ENCODE measurements around the gene OTX2. TPM values are rescaled to one million over a fixed set of nuclear protein-coding genes. Genes with fewer than 3 reads are reported as not detected.

Gene OTX2
- not detected for total RNA-seq
- 0 reads per million in 2 donors for total RNA-seq

DNA sequence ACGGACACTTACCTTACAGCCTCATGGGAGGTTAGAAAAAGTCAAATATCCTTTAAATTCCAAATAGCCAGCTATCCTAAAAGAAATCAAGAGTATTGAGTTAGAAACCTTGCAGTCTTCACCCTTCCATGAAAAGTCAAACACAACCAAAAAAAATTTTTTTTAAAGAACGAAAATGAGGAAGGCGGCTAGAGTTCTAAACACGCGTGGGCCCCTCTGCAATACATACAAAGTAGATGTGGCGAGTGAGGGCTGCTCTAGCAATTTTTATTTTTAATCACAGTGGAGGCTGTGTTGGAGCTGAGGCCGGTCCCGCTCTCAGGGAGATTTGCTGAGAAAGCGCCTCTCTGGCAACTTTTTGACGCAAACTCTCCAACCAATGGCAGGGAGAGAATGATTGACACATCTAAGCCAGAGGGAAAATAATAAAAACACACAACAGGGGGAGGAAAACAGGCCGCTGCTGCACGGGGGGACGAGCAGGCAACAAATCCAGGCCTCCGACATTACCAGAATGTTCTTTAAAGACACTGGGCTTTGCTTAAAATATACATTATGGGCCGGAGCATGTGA, at the start of gene OTX2:
TSS of gene OTX2 (minus strand) at position 333 of the 573 bp plus-strand sequence. CDS start 5,023 bp downstream, outside the sequence.
- Mint-ChIP-seq H3K27me3 (peaks cover 80% of the 10 kb centered on the region), H3K27ac (peak within 1 kb of the TSS; percentile 4), H3K4me1 (peaks cover 10% of the 10 kb centered on the region), H3K36me3 (ENCODE audit: low read depth) (peaks cover 5% of the 10 kb centered on the region), H3K4me3 (peak within 1 kb of the TSS; percentile 13)
- ATAC-seq (no peak), DNase-seq (no peak)
- no peaks in the 10 kb centered on the region for H3K9me3 ChIP-seq (ENCODE audit: control insufficient read depth, low read length, poor library complexity, severe bottlenecking)

DNA sequence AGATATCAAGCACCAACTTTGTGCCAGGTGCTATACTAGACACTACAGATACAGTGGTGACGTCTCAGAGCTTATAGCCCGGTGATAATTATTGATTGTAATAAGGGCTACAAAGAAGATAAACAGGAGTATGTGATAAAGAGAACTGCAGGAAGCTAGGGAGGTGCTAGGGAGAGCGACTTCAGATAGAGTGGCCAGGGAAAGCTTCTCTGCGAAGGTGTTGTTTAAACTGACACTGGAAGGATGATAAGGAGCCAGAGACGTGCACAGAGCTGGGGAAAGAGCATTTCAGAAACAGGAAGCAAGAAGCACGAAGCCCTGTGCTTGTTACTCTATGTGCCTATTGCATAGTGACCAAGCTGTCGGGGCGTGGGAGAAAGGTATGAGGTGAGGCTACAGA, 48.1 kb upstream of the OTX2 start:
- Mint-ChIP-seq H3K27ac (no peak overlapping the region), H3K27me3 (peaks cover 59% of the 10 kb centered on the region), H3K4me3 (no peak overlapping the region), H3K36me3 (ENCODE audit: low read depth) (no peaks in the 10 kb centered on the region), H3K4me1 (no peaks in the 10 kb centered on the region)
- H3K9me3 ChIP-seq (ENCODE audit: control insufficient read depth, low read length, poor library complexity, severe bottlenecking) = no peaks in the 10 kb centered on the region
- ATAC-seq (no peak), DNase-seq (no peak)

DNA sequence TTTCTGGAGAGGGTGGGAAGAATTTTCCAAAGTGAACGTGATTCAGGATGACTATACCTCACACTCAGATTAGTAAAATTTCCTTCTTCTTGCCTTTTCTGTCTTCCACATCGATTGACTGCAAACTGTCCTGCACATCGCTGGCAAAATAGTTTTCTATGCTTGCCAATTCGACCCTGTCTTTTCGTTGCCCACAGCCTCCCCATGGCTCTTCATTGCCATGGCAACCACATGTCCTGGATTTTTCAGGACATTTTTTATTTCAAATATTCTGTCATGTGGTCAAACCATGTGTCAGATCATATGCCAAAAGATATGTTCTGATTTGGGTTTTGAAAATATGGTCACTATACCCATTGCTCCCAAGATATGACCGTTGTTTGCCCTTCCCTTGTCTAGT, 46.9 kb upstream of the OTX2 start:
- Mint-ChIP-seq H3K27me3 (peaks cover 52% of the 10 kb centered on the region), H3K36me3 (ENCODE audit: low read depth) (no peaks in the 10 kb centered on the region), H3K4me3 (no peak overlapping the region), H3K4me1 (no peaks in the 10 kb centered on the region), H3K27ac (no peak overlapping the region)
- no peaks in the 10 kb centered on the region for H3K9me3 ChIP-seq (ENCODE audit: control insufficient read depth, low read length, poor library complexity, severe bottlenecking)
- DNase-seq (no peak), ATAC-seq (no peak)

DNA sequence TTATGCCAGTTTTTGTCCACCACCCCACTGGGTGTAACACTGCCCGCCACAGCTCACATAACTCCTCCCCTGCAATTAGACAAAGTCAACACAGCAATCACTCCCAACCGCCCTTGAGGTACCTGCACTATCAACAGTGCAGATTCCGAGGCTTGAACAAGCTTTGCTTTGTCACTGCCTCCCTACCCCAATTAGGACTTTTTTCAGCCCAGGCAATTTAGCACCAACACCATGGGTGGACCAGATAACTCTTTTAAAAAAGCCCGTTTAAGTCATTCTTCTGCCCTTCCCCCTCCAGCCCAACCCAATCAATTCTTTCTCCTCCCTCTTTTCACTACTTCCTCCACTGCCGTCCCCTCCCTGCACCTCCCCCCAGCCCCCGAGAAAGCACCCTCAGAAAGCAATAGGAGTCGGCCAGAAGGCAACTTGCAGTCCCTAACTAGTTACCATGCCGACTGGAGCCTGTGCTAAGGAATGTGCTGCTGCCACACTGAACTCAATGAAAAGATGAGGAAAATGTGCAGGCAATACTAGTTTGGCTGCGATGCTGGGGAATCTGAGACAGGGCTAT, 45.7 kb upstream of the OTX2 start:
- DNase-seq (no peak), ATAC-seq (no peak)
- no peak overlapping the region for H3K4me3 Mint-ChIP-seq
- H3K4me1 Mint-ChIP-seq = no peaks in the 10 kb centered on the region
- H3K9me3 ChIP-seq (ENCODE audit: control insufficient read depth, low read length, poor library complexity, severe bottlenecking) = no peaks in the 10 kb centered on the region
- H3K27ac Mint-ChIP-seq = no peak overlapping the region
- H3K27me3 Mint-ChIP-seq = peaks cover 53% of the 10 kb centered on the region
- no peaks in the 10 kb centered on the region for H3K36me3 Mint-ChIP-seq (ENCODE audit: low read depth)

DNA sequence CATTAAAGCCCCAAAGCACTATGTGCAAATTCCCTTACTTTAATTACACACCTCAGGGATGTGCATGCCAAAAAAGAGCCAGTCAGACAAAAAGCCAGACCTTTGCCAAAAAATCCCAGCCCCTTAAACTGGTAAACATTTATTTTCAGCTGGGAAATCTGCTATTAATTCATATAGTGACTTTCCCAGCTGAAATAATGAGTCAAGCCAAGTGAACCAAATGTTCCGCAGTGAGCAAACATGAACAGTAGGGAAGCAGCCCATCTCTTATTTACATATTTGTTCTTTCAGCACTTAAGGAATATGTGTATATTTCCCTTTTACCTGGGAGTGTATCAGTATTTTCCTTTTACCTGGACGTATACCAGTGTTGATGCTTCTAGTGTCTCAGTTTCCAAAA, 44.0 kb upstream of the OTX2 start:
- no peak overlapping the region for H3K27ac Mint-ChIP-seq

DNA sequence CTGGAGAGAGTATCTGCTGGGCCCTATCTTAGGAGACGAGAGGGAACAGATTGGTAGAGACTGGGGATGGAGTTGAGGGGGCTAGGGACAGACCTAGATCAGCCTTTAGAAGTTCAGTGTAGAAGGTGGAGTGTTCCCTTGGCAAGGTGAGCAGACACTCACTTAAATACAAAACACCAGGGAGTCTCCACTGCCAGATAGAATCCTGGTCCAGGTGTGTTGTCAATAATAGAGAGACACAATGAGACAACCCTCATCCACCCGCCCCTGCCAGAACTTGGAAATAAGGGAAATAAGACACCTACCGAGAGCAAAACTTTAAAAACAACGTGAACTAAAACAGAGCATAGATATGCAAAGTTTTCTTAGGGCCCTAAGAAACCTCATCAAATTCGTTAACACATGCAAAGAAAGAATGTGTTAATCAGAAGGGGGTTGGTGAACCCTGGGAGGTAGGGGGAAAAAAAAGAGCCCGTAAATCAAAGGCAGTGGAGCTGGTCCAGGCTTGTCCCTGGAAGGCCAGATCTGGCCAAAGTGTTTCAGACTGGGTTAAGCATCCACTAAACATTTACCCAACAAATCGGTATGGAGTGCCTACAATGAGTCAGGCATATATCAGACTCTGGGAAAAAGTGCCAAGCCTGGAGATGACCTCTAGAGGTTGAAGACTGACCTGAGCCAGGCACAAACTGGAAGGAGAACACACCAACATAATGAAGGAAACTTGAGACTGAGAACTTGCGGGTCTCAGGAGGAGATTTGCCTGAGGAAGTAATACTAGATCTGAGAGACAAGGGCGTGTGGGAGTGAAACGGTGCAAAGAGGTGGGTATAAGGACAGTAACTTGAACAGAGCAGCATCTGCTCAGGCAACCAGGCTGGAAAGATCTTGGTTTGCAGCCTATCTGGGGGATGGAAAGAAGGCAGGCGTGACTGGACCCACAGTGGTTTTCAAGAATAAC, 37.0 kb upstream of the OTX2 start:
- H3K36me3 Mint-ChIP-seq (ENCODE audit: low read depth) = no peaks in the 10 kb centered on the region
- ATAC-seq = no peak
- H3K4me1 Mint-ChIP-seq = peaks cover 4% of the 10 kb centered on the region
- H3K27ac Mint-ChIP-seq = no peak overlapping the region
- H3K4me3 Mint-ChIP-seq = no peak overlapping the region
- DNase-seq = no peak
- peaks cover 30% of the 10 kb centered on the region for H3K27me3 Mint-ChIP-seq
- no peaks in the 10 kb centered on the region for H3K9me3 ChIP-seq (ENCODE audit: control insufficient read depth, low read length, poor library complexity, severe bottlenecking)

More for the DNA sequence above, 44.0 kb upstream of the OTX2 start:
- Mint-ChIP-seq H3K27me3 (peaks cover 45% of the 10 kb centered on the region), H3K36me3 (ENCODE audit: low read depth) (no peaks in the 10 kb centered on the region), H3K4me3 (no peak overlapping the region), H3K4me1 (no peaks in the 10 kb centered on the region)
- no peaks in the 10 kb centered on the region for H3K9me3 ChIP-seq (ENCODE audit: control insufficient read depth, low read length, poor library complexity, severe bottlenecking)
- ATAC-seq = no peak
- no peak for DNase-seq

DNA sequence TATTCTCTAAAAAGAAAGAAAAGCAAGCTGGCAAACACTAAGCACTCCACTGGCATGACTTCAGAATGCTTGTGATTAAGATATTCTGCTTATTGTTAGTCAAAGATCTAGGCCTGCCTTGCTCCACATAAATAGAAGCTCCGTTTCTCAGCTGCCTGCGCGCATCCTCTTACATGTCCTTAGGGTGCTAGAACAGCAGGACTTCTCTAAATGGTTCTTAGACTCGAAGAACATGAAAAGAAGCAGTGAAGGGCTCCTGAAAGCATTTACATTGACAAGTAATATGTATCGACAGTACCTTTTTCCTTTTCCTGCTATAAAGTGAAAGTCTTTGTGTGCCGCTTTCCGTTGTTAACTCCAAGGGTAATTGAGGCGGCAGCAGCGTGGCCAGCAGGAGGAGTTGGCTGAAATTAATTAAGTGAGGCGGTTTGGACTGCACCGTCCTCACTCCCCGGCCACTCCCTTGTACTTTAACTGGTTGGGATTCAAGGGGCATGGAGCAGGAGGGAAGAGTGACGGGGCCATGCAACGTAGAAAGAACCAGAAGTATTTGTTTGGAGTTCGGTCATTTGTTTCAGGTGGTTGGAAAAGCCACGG, 34.2 kb upstream of the OTX2 start:
- ATAC-seq (no peak), DNase-seq (no peak)
- Mint-ChIP-seq H3K4me3 (no peak overlapping the region), H3K4me1 (peaks cover 4% of the 10 kb centered on the region), H3K27ac (no peak overlapping the region), H3K36me3 (ENCODE audit: low read depth) (no peaks in the 10 kb centered on the region), H3K27me3 (peaks cover 22% of the 10 kb centered on the region)
- no peaks in the 10 kb centered on the region for H3K9me3 ChIP-seq (ENCODE audit: control insufficient read depth, low read length, poor library complexity, severe bottlenecking)

DNA sequence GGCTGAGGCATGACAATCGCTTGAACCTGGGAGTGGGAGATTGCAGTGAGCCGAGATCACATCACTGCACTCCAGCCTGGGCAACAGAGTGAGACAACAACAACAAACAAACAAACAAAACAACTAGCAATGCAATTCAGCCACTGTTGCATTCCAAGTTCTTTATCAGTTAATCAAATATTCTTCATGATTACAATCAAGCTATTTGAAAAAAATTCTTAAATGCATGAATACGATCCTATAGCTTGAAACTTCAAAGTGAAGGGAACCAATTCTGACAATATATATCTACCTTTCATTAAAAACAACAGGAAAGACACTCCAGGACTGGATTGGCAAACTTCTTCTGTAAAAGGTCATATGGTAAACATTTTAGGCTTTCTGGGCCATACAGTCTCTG, 31.3 kb upstream of the OTX2 start:
- ATAC-seq (no peak), DNase-seq (no peak)
- H3K27ac Mint-ChIP-seq = no peak overlapping the region
- H3K9me3 ChIP-seq (ENCODE audit: control insufficient read depth, low read length, poor library complexity, severe bottlenecking) = no peaks in the 10 kb centered on the region
- no peak overlapping the region for H3K4me3 Mint-ChIP-seq
- H3K4me1 Mint-ChIP-seq = peaks cover 4% of the 10 kb centered on the region
- H3K36me3 Mint-ChIP-seq (ENCODE audit: low read depth) = no peaks in the 10 kb centered on the region
- peaks cover 18% of the 10 kb centered on the region for H3K27me3 Mint-ChIP-seq

DNA sequence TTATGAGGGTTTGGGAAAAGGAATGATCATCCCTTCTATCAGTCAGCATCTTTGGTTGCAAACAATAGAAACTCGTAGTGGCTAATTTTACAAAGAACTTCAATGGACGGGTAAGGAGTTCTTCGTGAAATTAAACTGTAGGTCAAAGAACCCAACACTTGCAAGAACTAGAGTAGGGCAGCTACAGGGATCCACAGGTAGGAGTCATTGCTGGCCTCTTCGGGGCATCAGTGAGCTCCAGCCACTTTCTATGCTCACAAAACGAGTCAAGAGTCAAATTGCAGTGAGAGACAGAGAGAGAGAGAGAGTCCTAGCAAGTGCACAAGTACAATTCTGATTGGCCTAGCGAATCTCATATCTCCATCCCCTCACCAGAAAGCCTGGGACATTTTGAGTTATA, 29.9 kb upstream of the OTX2 start:
- DNase-seq (no peak), ATAC-seq (no peak)
- Mint-ChIP-seq H3K4me3 (no peak overlapping the region), H3K4me1 (peaks cover 4% of the 10 kb centered on the region), H3K27ac (no peak overlapping the region), H3K27me3 (peaks cover 15% of the 10 kb centered on the region), H3K36me3 (ENCODE audit: low read depth) (no peaks in the 10 kb centered on the region)
- H3K9me3 ChIP-seq (ENCODE audit: control insufficient read depth, low read length, poor library complexity, severe bottlenecking) = no peaks in the 10 kb centered on the region

DNA sequence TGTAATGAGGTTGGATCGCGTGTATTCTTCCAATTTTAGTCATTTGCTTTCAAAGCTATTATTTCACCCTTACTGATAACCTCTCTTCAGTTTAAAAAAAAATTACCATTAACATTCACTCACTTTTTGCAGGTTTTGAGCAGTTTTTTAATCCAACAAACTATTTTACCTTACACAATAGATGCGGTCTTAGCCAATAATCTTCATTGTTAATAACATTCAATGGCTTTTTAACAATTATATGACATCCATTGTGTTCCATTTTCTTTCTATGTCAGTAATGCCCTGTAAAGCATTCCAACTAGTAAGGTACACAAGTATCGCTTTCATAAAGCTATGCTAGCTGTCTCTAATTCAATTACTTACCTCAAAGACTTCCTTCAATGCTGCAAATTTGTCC, 18.9 kb upstream of the OTX2 start:
- DNase-seq (no peak), ATAC-seq (no peak)
- no peak overlapping the region for H3K4me3 Mint-ChIP-seq
- no peak overlapping the region for H3K27ac Mint-ChIP-seq
- H3K36me3 Mint-ChIP-seq (ENCODE audit: low read depth) = no peaks in the 10 kb centered on the region
- peaks cover 12% of the 10 kb centered on the region for H3K27me3 Mint-ChIP-seq
- no peaks in the 10 kb centered on the region for H3K9me3 ChIP-seq (ENCODE audit: control insufficient read depth, low read length, poor library complexity, severe bottlenecking)
- H3K4me1 Mint-ChIP-seq = no peaks in the 10 kb centered on the region

DNA sequence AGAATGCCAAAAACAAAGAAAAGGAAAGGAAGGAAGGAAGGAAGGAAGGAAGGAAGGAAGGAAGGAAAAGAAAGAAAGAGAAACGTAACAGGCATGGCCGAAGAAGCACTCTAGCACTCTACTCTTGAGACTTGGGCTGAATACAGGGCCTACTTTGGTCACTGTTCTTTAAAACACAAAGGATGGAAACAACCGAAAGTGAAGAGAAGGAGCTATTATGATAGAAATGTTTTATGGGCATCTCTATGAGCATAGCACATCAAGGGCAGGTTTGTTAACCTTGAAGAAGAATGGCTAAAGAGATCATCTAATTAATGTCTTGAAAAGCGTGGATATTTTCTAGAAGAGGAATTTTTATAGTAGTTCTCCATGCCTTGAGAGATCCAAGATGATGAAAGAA, 15.9 kb upstream of the OTX2 start:
- Mint-ChIP-seq H3K36me3 (ENCODE audit: low read depth) (no peaks in the 10 kb centered on the region), H3K4me1 (no peaks in the 10 kb centered on the region), H3K27ac (no peak overlapping the region), H3K4me3 (no peak overlapping the region), H3K27me3 (peaks cover 17% of the 10 kb centered on the region)
- no peaks in the 10 kb centered on the region for H3K9me3 ChIP-seq (ENCODE audit: control insufficient read depth, low read length, poor library complexity, severe bottlenecking)
- DNase-seq (no peak), ATAC-seq (no peak)

DNA sequence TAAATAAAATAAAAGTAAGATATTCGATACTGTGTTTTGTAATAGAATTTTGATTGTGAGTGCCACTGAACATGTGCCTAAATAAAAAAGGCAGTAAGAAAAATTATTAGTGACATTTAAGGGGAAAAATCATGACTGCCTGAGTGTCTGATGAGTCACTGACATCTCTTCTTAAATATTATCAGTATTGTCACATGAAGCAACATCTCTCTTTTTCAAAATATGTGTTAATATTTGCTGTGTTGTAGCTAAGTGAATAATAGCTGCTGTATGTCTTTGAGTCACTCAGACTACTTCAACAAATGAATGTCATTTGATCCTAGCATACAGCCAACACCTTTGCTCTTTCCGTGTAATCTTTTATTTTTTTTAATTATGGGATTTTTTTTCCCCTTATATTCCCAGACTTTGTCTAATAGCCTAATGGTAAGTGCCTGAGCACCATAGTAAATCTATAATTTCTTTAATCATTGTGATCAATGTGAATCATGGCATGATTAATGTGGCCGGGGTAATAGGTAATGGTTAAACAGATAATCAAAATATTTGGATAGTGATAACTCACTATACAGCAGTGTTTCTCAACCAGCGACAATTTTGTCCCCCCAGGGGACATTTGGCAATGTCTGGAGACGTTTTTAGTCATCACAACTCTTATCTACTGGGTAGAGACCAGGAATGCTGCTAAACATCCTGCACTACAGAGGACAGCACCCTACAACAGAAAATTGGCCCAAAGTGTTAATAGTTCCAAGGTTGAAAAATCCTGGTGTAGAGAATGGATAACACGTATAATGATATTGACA, 11.7 kb upstream of the OTX2 start:
- DNase-seq = no peak
- Mint-ChIP-seq H3K27ac (no peak overlapping the region), H3K4me1 (no peaks in the 10 kb centered on the region), H3K36me3 (ENCODE audit: low read depth) (no peaks in the 10 kb centered on the region), H3K4me3 (no peak overlapping the region), H3K27me3 (peaks cover 38% of the 10 kb centered on the region)
- H3K9me3 ChIP-seq (ENCODE audit: control insufficient read depth, low read length, poor library complexity, severe bottlenecking) = no peaks in the 10 kb centered on the region
- ATAC-seq = no peak

DNA sequence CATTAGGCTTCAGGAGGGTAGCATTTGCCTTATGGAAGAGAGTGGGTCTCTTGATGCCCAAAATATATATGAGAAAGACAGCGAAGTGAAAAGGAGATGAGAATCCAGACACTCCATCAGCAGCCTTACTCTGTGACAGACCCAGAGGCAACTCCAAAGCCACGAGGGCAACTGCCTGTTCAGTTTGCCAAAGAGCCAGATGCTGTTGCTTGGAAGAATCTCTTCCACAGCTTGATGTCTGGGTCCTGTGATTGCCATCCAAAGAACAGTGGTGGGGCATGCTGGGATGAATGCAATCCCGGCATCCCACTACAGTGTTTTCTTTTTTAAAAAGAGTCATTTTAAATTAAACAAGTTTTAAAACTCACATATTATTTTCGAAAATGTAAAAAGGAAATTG, 10.9 kb upstream of the OTX2 start:
- H3K4me1 Mint-ChIP-seq = no peaks in the 10 kb centered on the region
- no peak overlapping the region for H3K27ac Mint-ChIP-seq
- ATAC-seq (no peak), DNase-seq (no peak)
- peaks cover 38% of the 10 kb centered on the region for H3K27me3 Mint-ChIP-seq
- no peak overlapping the region for H3K4me3 Mint-ChIP-seq
- no peaks in the 10 kb centered on the region for H3K36me3 Mint-ChIP-seq (ENCODE audit: low read depth)
- H3K9me3 ChIP-seq (ENCODE audit: control insufficient read depth, low read length, poor library complexity, severe bottlenecking) = no peaks in the 10 kb centered on the region
